GM06990 (cell line): ENCODE measurements around the gene CHN2.

Source experiments
- DNase-seq: peaks from one replicate; pipeline ENCODE4 v3.0.0-alpha.2; 2011; ENCODE audit not compliant: insufficient read length; ENCODE audit errors: extremely low read depth
- H3K27me3 ChIP-seq: replicated peaks from 2 replicates; pipeline ENCODE4 v1.6.0; 2011; ENCODE audit warnings: low read length; ENCODE audit not compliant: control insufficient read depth, insufficient read depth
- H3K36me3 ChIP-seq: 2 replicates; pipeline ENCODE4 v1.5.1; 2011; ENCODE audit warnings: low read length; ENCODE audit not compliant: control insufficient read depth, insufficient read depth
- H3K4me3 ChIP-seq: replicated peaks from 2 replicates; pipeline ENCODE4 v1.5.1; 2011; ENCODE audit warnings: low read depth, mild to moderate bottlenecking, control low read depth, low read length
- TF ChIP-seq, protein P1 (sequence below): IDR thresholded peaks from 2 replicates; pipeline ENCODE4 v1.5.1; 2011; ENCODE audit warnings: low read length, control low read depth, mild to moderate bottlenecking, inconsistent platforms; ENCODE audit not compliant: insufficient read depth, poor library complexity, severe bottlenecking

The CHN2 gene

DNA sequence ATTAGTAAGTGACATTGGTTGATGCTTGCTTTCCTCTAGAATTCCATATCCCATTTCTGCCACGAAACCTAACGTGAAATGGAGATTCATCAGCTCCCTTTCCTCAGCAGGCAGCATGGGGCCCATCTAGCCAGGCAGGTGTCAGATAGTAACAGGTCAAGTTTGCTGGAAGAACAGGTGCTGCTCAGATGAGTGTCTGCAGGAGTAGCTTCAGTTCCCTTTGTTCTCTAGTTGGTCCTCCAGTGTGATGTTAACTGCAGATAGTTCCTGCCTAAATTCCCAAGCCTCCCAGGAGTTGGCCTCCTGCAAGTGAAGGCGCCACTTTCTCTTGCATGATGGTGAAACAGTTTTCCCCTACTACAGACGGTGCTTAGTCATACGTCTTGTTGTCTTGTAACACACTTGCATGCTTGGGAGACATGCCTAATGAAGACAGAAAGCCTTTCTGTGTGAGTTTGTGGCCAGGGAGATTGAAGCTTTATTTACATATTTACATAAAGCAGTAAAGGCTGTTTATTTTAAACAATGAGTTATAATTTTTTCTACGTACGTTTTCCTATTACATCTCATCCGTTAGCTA is 175.4 kb downstream of the CHN2 start:
- no peak for DNase-seq
- TF ChIP-seq, protein P1, sequence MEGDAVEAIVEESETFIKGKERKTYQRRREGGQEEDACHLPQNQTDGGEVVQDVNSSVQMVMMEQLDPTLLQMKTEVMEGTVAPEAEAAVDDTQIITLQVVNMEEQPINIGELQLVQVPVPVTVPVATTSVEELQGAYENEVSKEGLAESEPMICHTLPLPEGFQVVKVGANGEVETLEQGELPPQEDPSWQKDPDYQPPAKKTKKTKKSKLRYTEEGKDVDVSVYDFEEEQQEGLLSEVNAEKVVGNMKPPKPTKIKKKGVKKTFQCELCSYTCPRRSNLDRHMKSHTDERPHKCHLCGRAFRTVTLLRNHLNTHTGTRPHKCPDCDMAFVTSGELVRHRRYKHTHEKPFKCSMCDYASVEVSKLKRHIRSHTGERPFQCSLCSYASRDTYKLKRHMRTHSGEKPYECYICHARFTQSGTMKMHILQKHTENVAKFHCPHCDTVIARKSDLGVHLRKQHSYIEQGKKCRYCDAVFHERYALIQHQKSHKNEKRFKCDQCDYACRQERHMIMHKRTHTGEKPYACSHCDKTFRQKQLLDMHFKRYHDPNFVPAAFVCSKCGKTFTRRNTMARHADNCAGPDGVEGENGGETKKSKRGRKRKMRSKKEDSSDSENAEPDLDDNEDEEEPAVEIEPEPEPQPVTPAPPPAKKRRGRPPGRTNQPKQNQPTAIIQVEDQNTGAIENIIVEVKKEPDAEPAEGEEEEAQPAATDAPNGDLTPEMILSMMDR: no peak
- no peaks in the 10 kb centered on the region; the same call in 1 of the 2 replicates for H3K27me3 ChIP-seq
- no peak overlapping the region for H3K4me3 ChIP-seq
- H3K36me3 ChIP-seq: no peaks in the 10 kb centered on the region

- TF ChIP-seq, protein P1: no peak
- no peak for DNase-seq
- H3K36me3 ChIP-seq: no peaks in the 10 kb centered on the region
- H3K27me3 ChIP-seq: no peaks in the 10 kb centered on the region; the same call in 1 of the 2 replicates
- no peak overlapping the region for H3K4me3 ChIP-seq
Observed at GRCh38 chr7:29370531-29371314, 176.1 kb downstream of the CHN2 start.

DNA sequence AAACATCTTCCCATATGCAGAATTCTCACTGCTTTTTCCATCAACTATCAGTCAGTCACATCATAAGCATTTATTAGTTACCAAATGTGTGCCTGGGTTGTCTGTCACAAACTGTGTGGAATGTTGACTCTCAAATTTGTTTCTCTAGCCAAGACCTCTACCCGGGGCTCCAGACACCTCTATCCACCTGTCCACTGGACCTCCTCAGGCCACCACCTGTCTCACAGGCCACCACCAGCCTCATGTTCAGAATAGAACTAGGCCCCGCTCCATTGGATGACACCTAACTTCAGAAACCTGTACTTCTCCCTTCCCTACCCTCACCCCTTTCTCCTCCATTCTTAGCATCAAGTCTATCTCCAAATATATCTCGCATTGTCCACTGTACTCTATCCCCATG is 176.9 kb downstream of the CHN2 start:
- no peaks in the 10 kb centered on the region for H3K27me3 ChIP-seq
- no peaks in the 10 kb centered on the region for H3K36me3 ChIP-seq
- DNase-seq: no peak
- TF ChIP-seq, protein P1: no peak
- H3K4me3 ChIP-seq: no peak overlapping the region

- Histone ChIP-seq H3K36me3 (no peaks in the 10 kb centered on the region), H3K27me3 (no peaks in the 10 kb centered on the region), H3K4me3 (no peak overlapping the region)
- TF ChIP-seq, protein P1: no peak
- DNase-seq: no peak
Observed at GRCh38 chr7:29372351-29373090, 177.9 kb downstream of the CHN2 start.

GRCh38 chr7:29375641-29376562 is 181.3 kb downstream of the CHN2 start:
- no peak overlapping the region for H3K4me3 ChIP-seq
- TF ChIP-seq, protein P1: no peak
- H3K27me3 ChIP-seq: no peaks in the 10 kb centered on the region
- no peaks in the 10 kb centered on the region for H3K36me3 ChIP-seq
- DNase-seq: no peak
